Measurements from ENCODE around the gene ZNF398.

Gene ZNF398

DNA sequence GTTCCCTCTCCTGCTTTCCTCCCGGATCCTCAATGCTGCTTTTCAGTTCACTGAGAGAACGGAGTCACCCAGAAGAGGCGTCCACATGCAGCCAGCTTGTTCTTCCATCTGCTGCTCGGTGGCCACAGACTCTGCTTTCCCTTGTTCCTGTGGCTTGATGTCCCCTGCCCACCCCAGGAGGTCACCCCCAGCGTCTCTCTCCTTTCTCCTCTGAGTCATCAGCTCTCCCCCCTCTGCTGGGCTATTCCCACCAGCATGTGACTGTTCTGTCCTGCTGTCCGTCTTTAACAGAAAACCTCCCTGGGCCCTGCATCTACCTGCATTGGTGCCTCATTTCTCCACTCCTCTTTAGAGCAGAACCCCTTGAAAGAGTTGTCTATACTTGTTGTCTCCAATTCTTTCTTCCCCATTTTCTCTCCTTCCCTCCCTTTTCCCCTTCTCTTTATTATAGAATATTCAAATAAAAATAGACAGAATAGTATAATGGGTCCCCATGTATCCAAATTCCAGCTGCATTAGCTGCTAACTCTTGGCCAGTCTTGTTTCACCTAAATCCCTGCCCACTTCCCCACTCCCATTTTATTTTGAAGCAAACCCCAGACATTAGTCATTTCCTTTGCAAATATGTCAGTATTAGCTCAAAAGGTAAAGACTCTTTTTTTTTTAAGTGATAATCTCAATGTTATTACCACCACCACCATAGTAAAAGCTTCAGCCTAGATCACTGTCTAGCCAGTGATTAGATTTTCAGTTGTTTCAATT lies 52.2 kb downstream of the ZNF398 start:
- Histone ChIP-seq H3K4me2 (ENCODE audit: low read length) (no peak overlapping the region), H3K4me3 (ENCODE audit: low read depth, low read length, poor library complexity, severe bottlenecking) (no peak overlapping the region), H3K9me3 (ENCODE audit: low read length) (no peaks in the 10 kb centered on the region), H3K79me2 (ENCODE audit: insufficient read depth, low read length) (no peaks in the 10 kb centered on the region), H3K4me1 (ENCODE audit: insufficient read depth, low read length, severe bottlenecking) (peaks cover 16% of the 10 kb centered on the region), H4K20me1 (ENCODE audit: insufficient read depth, low read length) (no peaks in the 10 kb centered on the region), H2AFZ (ENCODE audit: low read length) (no peak overlapping the region), H3K9me2 (ENCODE audit: low read depth, low read length) (no peaks in the 10 kb centered on the region), H3K9ac (ENCODE audit: low read length) (no peak overlapping the region), H3K36me3 (ENCODE audit: insufficient read depth, low read length) (peaks cover 54% of the 10 kb centered on the region), H3K27me3 (ENCODE audit: insufficient read depth, low read length) (no peaks in the 10 kb centered on the region), H3K27ac (ENCODE audit: low read depth, low read length, poor library complexity, severe bottlenecking) (no peak overlapping the region), H3F3A (ENCODE audit: insufficient read depth, low read length) (no peaks in the 10 kb centered on the region)
- TF ChIP-seq, protein P1, sequence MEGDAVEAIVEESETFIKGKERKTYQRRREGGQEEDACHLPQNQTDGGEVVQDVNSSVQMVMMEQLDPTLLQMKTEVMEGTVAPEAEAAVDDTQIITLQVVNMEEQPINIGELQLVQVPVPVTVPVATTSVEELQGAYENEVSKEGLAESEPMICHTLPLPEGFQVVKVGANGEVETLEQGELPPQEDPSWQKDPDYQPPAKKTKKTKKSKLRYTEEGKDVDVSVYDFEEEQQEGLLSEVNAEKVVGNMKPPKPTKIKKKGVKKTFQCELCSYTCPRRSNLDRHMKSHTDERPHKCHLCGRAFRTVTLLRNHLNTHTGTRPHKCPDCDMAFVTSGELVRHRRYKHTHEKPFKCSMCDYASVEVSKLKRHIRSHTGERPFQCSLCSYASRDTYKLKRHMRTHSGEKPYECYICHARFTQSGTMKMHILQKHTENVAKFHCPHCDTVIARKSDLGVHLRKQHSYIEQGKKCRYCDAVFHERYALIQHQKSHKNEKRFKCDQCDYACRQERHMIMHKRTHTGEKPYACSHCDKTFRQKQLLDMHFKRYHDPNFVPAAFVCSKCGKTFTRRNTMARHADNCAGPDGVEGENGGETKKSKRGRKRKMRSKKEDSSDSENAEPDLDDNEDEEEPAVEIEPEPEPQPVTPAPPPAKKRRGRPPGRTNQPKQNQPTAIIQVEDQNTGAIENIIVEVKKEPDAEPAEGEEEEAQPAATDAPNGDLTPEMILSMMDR (IDR thresholded peaks at IDR 0.05; ENCODE audit: low read length): no peak
- TF ChIP-seq EZH2 (IDR thresholded peaks at IDR 0.05; ENCODE audit: borderline replicate concordance, low read length): no peak

DNA sequence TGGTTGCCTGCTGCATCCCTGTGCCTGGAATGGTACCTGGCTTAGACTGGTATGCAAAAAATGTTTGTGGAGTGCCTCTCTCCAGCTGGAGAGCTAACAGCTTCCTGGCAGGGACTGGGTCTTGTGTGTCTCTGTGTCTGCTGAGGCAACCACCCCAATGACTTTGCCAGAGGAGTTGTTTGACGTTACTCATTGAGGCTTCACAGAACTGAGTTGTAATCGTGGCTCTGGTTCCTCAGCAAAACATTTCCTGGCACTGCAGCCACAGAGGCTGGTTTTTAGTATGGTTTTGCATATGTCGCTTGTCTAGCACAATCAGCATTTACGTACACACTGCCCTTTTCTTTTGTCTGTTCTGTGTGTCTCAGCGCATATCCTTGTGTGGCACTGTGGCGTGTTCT lies 55.6 kb downstream of the ZNF398 start:
- H2AFZ ChIP-seq (ENCODE audit: low read length): no peak overlapping the region
- H3K4me2 ChIP-seq (ENCODE audit: low read length): no peak overlapping the region
- H3K79me2 ChIP-seq (ENCODE audit: insufficient read depth, low read length): no peaks in the 10 kb centered on the region

DNA sequence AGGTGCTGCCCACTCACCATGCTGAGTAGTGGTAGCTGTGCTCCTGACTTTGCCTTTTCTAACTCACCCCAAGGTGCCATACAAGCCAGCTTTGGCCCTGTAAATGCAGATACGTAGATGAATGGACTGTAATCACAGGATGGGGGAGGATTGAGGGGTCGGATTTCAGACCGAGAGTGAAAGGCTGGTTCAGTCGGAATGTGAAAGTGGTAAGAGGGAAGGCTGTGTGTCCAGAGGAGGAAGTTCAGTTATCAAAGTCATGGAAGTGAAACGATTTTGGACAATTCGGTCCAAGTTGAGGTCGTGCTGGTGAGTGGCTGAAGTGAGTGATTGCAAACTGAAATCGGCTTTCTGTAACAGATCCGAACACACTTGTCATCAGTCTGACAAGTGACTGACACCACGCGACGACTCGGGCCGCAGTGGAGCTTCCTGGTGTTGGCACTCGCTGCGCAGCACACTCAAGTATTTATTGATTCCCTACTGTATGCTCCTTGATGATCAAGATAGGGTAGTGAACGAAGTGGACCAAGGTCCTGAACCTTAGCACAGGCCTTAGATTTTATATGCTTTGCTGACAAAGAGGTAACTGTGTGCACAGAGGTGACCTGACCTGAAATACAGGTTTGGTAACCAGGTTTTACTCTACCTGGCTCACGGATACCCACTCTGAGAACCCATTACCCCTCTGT lies 58.6 kb downstream of the ZNF398 start:
- H3K9me3 ChIP-seq (ENCODE audit: low read length): no peaks in the 10 kb centered on the region
- TF ChIP-seq EZH2 (IDR thresholded peaks at IDR 0.05; ENCODE audit: borderline replicate concordance, low read length): no peak
- TF ChIP-seq, protein P1 (IDR thresholded peaks at IDR 0.05; ENCODE audit: low read length): no peak
- H3K36me3 ChIP-seq (ENCODE audit: insufficient read depth, low read length): peaks cover 77% of the 10 kb centered on the region
- H3K4me2 ChIP-seq (ENCODE audit: low read length): no peak overlapping the region
- H3K4me3 ChIP-seq (ENCODE audit: low read depth, low read length, poor library complexity, severe bottlenecking): no peak overlapping the region
- H4K20me1 ChIP-seq (ENCODE audit: insufficient read depth, low read length): no peaks in the 10 kb centered on the region
- no peaks in the 10 kb centered on the region for H3K4me1 ChIP-seq (ENCODE audit: insufficient read depth, low read length, severe bottlenecking)
- no peak overlapping the region for H2AFZ ChIP-seq (ENCODE audit: low read length)
- no peaks in the 10 kb centered on the region for H3K9me2 ChIP-seq (ENCODE audit: low read depth, low read length)
- H3K27me3 ChIP-seq (ENCODE audit: insufficient read depth, low read length): no peaks in the 10 kb centered on the region
- no peaks in the 10 kb centered on the region for H3K79me2 ChIP-seq (ENCODE audit: insufficient read depth, low read length)
- H3F3A ChIP-seq (ENCODE audit: insufficient read depth, low read length): no peaks in the 10 kb centered on the region
- H3K9ac ChIP-seq (ENCODE audit: low read length): no peak overlapping the region
- no peak overlapping the region for H3K27ac ChIP-seq (ENCODE audit: low read depth, low read length, poor library complexity, severe bottlenecking)

More for the DNA sequence above, 55.6 kb downstream of the ZNF398 start:
- Histone ChIP-seq H3K4me3 (ENCODE audit: low read depth, low read length, poor library complexity, severe bottlenecking) (no peak overlapping the region), H3K4me1 (ENCODE audit: insufficient read depth, low read length, severe bottlenecking) (no peaks in the 10 kb centered on the region), H3K9me2 (ENCODE audit: low read depth, low read length) (no peaks in the 10 kb centered on the region), H3K27me3 (ENCODE audit: insufficient read depth, low read length) (no peaks in the 10 kb centered on the region), H3F3A (ENCODE audit: insufficient read depth, low read length) (no peaks in the 10 kb centered on the region), H3K27ac (ENCODE audit: low read depth, low read length, poor library complexity, severe bottlenecking) (no peak overlapping the region), H3K9me3 (ENCODE audit: low read length) (no peaks in the 10 kb centered on the region), H4K20me1 (ENCODE audit: insufficient read depth, low read length) (no peaks in the 10 kb centered on the region), H3K9ac (ENCODE audit: low read length) (no peak overlapping the region), H3K36me3 (ENCODE audit: insufficient read depth, low read length) (peaks cover 82% of the 10 kb centered on the region)
- TF ChIP-seq, protein P1 (IDR thresholded peaks at IDR 0.05; ENCODE audit: low read length): no peak
- no peak for TF ChIP-seq EZH2 (IDR thresholded peaks at IDR 0.05; ENCODE audit: borderline replicate concordance, low read length)
